ENCODE measurements around the gene SPIRE1.
"Not testable (repeated sequence)": the region's sequence is repeated elsewhere in the genome, so short reads cannot be mapped to it uniquely, and the experiment has no call there.

Gene SPIRE1

DNA sequence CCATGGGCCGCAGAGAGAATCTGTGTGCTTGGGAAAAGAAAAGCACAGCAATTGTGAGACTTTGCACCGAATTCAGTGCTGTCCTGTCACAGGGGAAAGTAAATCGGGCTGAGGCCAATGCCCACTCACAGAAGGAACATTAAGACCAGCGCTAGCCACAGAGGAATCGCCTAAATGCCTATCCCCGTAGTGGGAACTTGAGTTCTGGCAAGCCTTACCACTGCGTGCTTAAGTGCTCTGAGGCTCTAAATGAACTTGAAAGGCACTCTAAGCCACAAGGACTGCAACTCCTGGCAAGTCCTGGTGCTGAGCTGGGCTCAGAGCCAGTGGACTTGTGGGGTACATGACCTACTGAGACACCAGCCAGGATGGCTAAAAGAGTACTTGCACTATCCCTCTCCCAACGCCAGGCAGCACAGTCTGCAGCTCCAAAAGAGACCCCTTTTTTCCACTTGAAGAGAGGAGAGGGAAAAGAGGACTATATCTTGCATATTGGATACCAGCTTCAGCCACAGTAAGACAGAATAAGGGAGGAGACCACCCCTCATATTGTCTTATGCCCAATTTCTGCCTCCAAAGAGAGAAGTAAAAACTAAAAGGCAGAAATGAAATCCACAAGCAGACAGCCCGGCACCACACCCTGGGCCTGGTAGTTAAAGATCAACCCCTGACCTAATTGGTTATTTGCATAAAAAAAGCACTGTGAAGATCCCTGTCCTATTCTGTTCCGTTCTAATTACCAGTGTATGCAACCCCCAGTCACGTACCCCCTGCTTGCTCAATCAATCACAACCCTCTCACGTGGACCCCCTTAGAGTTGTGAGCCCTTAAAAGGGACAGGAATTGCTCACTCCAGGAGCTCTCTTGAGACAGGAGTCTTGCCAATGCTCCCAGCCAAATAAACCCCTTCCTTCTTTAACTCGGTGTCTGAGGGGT, 105.7 kb downstream of the SPIRE1 start:
- not testable (repeated sequence) for DNase-seq

DNA sequence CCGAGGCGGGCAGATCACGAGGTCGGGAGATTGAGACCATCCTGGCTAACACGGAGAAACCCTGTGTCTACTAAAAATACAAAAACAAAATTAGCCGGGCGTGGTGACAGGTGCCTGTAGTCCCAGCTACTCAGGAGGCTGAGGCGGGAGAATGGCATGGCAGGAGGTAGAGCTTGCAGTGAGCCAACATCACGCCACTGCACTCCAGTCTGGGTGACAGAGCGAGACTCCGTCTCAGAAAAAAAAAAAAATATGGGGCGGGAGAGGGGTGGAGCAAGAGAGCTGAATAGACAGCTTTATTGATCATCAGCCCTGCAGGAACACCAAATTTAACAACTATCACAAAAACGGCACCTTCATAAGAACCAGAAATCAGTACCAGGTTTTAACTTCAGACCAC, 106.4 kb downstream of the SPIRE1 start:
- not testable (repeated sequence) for DNase-seq

DNA sequence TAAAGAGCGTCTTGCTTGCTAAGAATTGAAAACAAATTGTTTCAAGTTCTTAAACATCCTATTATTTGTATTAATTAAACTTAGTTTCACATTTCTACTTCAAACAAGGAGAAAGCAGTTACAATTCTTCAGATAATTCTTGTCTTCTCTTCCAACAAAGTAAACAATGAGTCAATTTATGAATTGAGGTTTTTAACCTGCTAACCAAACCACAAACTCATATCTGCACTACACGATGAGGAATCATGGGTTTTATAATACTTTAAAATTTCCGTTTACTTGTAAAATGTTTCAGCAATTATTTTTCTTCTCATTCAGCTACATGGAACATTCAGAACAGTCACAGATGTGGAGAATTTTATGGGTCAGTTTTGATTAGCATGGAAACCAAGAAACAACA, 114.2 kb downstream of the SPIRE1 start:
- no peak for DNase-seq

DNA sequence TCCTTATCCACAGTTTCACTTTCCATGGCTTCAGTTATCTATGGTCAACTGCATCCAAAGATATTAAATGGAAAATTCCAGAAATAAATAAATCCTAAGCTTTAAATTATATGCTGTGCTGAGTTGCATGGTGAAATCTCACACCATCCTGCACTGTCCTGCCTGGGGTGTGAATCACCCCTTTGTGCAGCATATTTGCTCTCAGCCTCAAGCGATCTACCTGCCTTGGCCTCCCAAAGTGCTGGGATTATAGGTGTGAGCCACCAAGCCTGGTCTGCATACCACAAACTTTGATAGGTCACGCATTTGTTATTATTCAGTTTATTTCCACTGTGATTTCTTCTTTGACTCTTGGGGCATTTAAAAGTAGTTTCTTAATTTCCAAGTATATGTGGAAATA, 117.2 kb downstream of the SPIRE1 start:
- no peak for DNase-seq

GRCh38 chr18:12539158-12539557, 118.7 kb downstream of the SPIRE1 start:
- DNase-seq: not testable (repeated sequence)

- DNase-seq: no peak
Measured at GRCh38 chr18:12534820-12535219, 123.1 kb downstream of the SPIRE1 start.

DNA sequence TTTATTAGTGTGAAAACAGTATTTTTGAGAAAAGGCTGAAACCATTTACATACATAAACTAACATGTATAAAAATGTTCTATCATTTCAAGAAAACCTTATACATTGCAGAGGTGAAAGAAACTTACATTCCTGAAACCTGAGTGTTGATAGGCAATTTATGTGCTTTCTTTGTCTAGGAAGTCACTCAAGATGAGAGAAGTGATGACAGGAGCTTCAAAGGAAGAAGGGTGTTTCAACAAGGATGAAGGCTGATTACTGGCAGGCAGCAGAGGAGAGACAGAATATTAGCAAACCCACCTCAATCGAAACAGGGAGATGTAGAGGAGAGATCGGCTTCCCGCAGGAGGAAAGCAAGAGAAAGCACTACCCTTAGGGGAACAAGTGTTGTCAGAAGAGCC, 125.2 kb downstream of the SPIRE1 start:
- no peak for DNase-seq

GRCh38 chr18:12531749-12532148, 126.2 kb downstream of the SPIRE1 start:
- DNase-seq: peak; percentile 85

- peak; percentile 97 for DNase-seq
Measured at GRCh38 chr18:12520442-12520992, 137.4 kb downstream of the SPIRE1 start.

- no peak for DNase-seq
Measured at GRCh38 chr18:12518832-12519531, 138.9 kb downstream of the SPIRE1 start.

GRCh38 chr18:12518326-12518725, 139.6 kb downstream of the SPIRE1 start:
- no peak for DNase-seq

- peak; percentile 86 for DNase-seq
Measured at GRCh38 chr18:12517142-12517825, 140.6 kb downstream of the SPIRE1 start.

DNA sequence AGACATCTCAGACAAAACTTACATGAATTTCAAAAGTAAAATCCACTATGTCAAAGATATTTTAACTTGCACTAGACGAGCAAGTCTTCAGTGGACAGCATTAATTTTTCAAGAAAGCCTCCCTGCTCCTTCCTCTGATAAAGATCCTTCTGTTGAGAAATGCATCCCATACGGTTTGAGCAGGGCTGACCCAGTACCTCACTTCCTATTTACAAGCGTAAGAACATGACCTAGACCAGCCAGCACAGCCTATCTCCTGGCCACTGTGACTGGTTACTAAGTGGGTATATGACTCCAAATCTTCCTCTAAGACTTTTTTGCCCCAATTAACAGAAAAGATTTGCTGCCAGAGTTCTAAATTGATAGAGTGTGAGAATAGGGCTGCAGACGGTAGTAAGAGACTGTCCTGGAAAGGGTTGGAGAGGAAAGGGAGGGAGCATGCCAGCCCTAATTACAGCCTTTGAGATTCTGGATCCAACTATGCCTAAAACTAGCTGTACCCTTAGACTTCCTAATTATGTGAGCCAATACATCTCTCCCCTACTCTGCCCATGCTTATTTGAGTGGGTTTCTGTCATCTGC, 141.8 kb downstream of the SPIRE1 start:
- DNase-seq: peak; percentile 17

GRCh38 chr18:12515550-12515949, 142.4 kb downstream of the SPIRE1 start:
- DNase-seq: no peak

DNA sequence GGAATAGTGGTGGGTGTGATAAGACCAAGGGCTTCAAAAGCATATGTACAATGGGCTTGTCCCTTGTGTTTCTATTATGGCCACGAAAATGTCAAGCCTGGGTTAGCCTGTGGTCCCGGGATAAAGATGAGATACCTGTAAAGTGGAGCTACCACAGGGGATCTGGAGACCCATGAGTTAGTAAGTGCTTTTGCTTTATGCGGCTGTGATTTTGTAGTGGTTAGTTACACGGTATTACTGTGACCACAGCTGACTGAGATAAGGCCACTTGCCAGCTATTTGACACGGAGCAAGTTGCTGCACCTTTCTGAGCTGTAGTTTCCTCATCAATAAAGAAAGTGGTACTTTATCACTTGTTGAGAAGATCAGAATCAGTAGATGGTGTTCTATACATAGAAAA, 150.9 kb downstream of the SPIRE1 start:
- no peak for DNase-seq

GRCh38 chr18:12500986-12501385, 156.9 kb downstream of the SPIRE1 start:
- DNase-seq: no peak

DNA sequence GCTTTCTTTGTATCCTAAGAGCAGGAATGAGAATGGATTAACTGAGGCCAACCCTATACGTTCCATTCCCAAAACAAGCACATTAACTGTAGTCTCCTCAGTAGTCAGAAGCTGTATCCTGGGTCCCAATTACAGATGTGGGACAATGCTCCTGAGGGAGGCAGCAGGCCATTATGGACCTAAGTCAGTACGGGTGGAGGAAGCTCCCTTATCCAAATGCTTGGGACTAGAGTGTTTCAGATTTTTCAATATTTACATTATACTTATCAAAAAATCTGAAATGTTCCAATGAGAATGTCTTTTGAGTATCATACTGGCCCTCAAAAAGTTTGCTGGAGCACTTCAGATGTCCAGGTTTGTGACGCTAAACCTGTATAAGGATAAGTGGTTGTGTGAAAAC, 160.1 kb downstream of the SPIRE1 start:
- DNase-seq: no peak

- DNase-seq: no peak
Measured at GRCh38 chr18:12497296-12497695, 160.6 kb downstream of the SPIRE1 start.

GRCh38 chr18:12492907-12493306, 165.0 kb downstream of the SPIRE1 start:
- no peak for DNase-seq

- no peak for DNase-seq
Measured at GRCh38 chr18:12491611-12492435, 166.1 kb downstream of the SPIRE1 start.

DNA sequence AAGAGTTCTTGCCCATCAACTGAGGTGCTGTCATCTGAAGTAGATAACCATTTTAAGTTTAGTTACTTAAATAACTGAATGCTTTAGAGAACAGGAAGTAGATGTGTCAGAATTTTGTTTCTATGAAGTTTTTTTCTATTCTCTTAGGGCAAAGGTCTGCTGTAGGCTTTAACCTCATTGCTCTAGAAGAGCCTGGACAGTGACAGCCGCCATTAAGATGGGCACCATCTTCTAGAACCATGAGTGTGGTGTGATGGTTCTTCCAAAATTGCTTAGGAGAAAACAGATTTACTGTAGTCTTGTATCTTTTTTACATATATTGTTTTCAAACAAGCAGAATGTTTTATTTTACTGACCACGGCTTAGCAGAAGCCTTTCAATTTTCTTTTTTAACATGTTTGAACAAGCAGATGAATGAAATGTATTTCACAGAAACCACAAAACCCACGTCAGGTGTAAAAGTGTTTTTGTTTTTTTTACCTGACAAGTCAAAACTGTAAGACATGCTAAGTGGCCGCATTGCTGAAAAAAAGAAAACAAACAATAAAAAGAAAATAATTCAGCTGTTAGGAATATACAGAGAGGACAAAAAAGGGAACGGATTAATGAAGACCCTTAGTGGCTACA, 172.3 kb downstream of the SPIRE1 start:
- DNase-seq: no peak
